NB4 (cell line): ENCODE measurements around the gene COL26A1.

Source experiments
- MYC ChIP-seq: IDR thresholded peaks from 2 replicates; pipeline ENCODE4 v1.6.1; 2011; ENCODE audit warnings: low read depth, low read length
- POLR2A ChIP-seq: IDR thresholded peaks from 2 replicates; pipeline ENCODE4 v1.6.1; 2011; ENCODE audit warnings: mild to moderate bottlenecking; ENCODE audit not compliant: insufficient read length; ENCODE audit errors: extremely low read depth
- TF ChIP-seq, protein P1 (sequence below): IDR thresholded peaks from one replicate; pipeline ENCODE4 v1.5.1; 2012; ENCODE audit warnings: low read depth, low read length
- TF ChIP-seq, protein P2 (sequence below): IDR thresholded peaks from 2 replicates; pipeline ENCODE4 v1.6.1; 2011; ENCODE audit warnings: low read depth, low read length

DNA sequence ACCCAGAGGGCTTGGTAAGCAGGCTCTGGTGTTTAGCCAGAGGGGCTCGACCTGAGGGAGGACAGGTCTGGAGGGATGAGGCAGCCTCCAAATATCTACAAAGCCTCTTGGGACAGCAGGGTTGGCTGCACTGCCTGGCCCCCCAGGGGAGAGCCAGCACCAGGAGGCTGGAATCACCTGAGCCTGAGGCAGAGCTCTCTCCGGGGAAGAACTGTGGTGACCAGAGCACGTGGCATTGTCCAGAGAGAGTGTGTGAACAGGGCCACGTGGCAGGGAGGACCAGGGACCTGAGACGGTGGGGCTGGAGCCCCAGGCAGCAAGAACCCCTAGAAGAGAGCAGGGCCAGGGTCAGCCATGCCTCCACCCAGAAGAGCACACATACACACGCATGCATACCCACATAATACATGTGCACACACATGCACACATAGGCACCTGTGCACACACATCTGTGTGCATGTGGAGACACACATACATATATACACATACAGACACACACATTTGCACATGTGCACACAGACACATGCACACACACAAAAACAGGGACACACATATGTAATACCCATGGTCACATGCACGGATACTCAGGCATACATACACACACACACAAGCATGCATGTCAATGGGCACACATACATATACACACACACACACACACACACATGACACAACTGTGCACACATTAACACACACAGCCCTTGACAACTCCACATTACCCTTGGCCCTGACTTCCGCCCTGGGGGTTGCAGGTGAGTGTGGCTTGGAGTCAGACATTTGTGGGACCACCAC, 171.5 kb downstream of the COL26A1 start:
- TF ChIP-seq, protein P1, sequence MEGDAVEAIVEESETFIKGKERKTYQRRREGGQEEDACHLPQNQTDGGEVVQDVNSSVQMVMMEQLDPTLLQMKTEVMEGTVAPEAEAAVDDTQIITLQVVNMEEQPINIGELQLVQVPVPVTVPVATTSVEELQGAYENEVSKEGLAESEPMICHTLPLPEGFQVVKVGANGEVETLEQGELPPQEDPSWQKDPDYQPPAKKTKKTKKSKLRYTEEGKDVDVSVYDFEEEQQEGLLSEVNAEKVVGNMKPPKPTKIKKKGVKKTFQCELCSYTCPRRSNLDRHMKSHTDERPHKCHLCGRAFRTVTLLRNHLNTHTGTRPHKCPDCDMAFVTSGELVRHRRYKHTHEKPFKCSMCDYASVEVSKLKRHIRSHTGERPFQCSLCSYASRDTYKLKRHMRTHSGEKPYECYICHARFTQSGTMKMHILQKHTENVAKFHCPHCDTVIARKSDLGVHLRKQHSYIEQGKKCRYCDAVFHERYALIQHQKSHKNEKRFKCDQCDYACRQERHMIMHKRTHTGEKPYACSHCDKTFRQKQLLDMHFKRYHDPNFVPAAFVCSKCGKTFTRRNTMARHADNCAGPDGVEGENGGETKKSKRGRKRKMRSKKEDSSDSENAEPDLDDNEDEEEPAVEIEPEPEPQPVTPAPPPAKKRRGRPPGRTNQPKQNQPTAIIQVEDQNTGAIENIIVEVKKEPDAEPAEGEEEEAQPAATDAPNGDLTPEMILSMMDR, result no peak
- TF ChIP-seq POLR2A (no peak), MYC (no peak)
- TF ChIP-seq, protein P2, sequence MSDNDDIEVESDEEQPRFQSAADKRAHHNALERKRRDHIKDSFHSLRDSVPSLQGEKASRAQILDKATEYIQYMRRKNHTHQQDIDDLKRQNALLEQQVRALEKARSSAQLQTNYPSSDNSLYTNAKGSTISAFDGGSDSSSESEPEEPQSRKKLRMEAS, result peak; percentile 38; the same call in 1 of the 2 replicates
